ENCODE data around the gene FTO. TPM values are rescaled to one million over a fixed set of nuclear protein-coding genes. Genes with fewer than 3 reads are reported as not detected.

Gene FTO
- total RNA-seq, 1 donor from 2014 or later, result 91.0 TPM

GRCh38 chr16:53752560-53752959 lies 48.6 kb downstream of the FTO start:
- DNase-seq (ENCODE audit: low spot score), result no peak

GRCh38 chr16:53753431-53753830 lies 49.5 kb downstream of the FTO start:
- DNase-seq (ENCODE audit: low spot score), result no peak

GRCh38 chr16:53755026-53755910 lies 51.3 kb downstream of the FTO start:
- no peak for DNase-seq (ENCODE audit: low spot score)

- DNase-seq (ENCODE audit: low spot score), result no peak
Measured at GRCh38 chr16:53756275-53756996, 52.5 kb downstream of the FTO start.

- no peak for DNase-seq (ENCODE audit: low spot score)
Measured at GRCh38 chr16:53757971-53758609, 54.1 kb downstream of the FTO start.

- no peak for DNase-seq (ENCODE audit: low spot score)
Measured at GRCh38 chr16:53761962-53762703, 58.2 kb downstream of the FTO start.

GRCh38 chr16:53766304-53767016 lies 62.5 kb downstream of the FTO start:
- no peak for DNase-seq (ENCODE audit: low spot score)

GRCh38 chr16:53768167-53768566 lies 64.2 kb downstream of the FTO start:
- DNase-seq (ENCODE audit: low spot score), result no peak

GRCh38 chr16:53768593-53768992 lies 64.6 kb downstream of the FTO start:
- no peak for DNase-seq (ENCODE audit: low spot score)

- no peak for DNase-seq (ENCODE audit: low spot score)
Measured at GRCh38 chr16:53769185-53769584, 65.2 kb downstream of the FTO start.

GRCh38 chr16:53769787-53770186 lies 65.8 kb downstream of the FTO start:
- DNase-seq (ENCODE audit: low spot score), result no peak

- DNase-seq (ENCODE audit: low spot score), result no peak
Measured at GRCh38 chr16:53770641-53771040, 66.7 kb downstream of the FTO start.

GRCh38 chr16:53771655-53772497 lies 67.9 kb downstream of the FTO start:
- DNase-seq (ENCODE audit: low spot score), result no peak

GRCh38 chr16:53773150-53773846 lies 69.3 kb downstream of the FTO start:
- DNase-seq (ENCODE audit: low spot score), result no peak

GRCh38 chr16:53773881-53774280 lies 69.9 kb downstream of the FTO start:
- DNase-seq (ENCODE audit: low spot score), result no peak

- DNase-seq (ENCODE audit: low spot score), result no peak
Measured at GRCh38 chr16:53775106-53775820, 71.3 kb downstream of the FTO start.

GRCh38 chr16:53775821-53776431 lies 72.0 kb downstream of the FTO start:
- DNase-seq (ENCODE audit: low spot score), result no peak

- DNase-seq (ENCODE audit: low spot score), result no peak
Measured at GRCh38 chr16:53779186-53779585, 75.2 kb downstream of the FTO start.
